GM12878 (cell line): Measurements from ENCODE around the gene KLHDC9. TPM values are rescaled to one million over a fixed set of nuclear protein-coding genes. Genes with fewer than 3 reads are reported as not detected.

Experiments used
- ATAC-seq: fragments of 200-7000 bp; cut with Tn5 transposase; 3 replicates; pipeline ENCODE4 v1.9.1; 2020; ENCODE audit warnings: mild to moderate bottlenecking, moderate library complexity
- BruUV-seq: library from RNA; stranded (reverse); fragments of 400-500 nt; replicated peaks from 2 replicates; lab custom pipeline; 2021; lab: Mats Ljungman, UMichigan
- CTCF ChIA-PET: fragments of 300-600 bp; sonication (Branson Sonifier 250); formaldehyde crosslinking; extraction: SDS; loops from one replicate; lab custom pipeline; 2021; ENCODE audit warnings: inconsistent platforms; lab: Yijun Ruan, JAX
- POLR2A ChIA-PET: fragments of 350-600 bp; formaldehyde crosslinking; extraction: SDS; loops from one replicate; lab custom pipeline; 2021; ENCODE audit warnings: inconsistent platforms; lab: Charles Lee
- RAD21 ChIA-PET: fragments of 300-600 bp; sonication (Branson Sonifier 250); formaldehyde crosslinking; loops from one replicate; lab custom pipeline; 2023; ENCODE audit warnings: antibody characterized with exemption; ENCODE audit not compliant: unreplicated experiment; lab: Charles Lee
- SMC1A ChIA-PET: fragments of 300-600 bp; sonication (Branson Sonifier 250); formaldehyde crosslinking; loops from one replicate; lab custom pipeline; 2023; ENCODE audit not compliant: unreplicated experiment, uncharacterized antibody; lab: Charles Lee
- DNase-seq: peaks from one replicate; pipeline ENCODE4 v3.0.0-alpha.2; 2011; ENCODE audit warnings: low read depth, low spot score
- FAIRE-seq: peaks from 3 replicates; lab custom pipeline; 2011; peaks lifted over from hg19 to GRCh38; lab: Jason Lieb, UNC
- H2AFZ ChIP-seq: 2 replicates; pipeline ENCODE4 v1.6.0; 2011; ENCODE audit warnings: low read depth, low read length, control low read depth; ENCODE audit not compliant: control insufficient read depth
- H3K27ac ChIP-seq: 2 replicates; pipeline ENCODE4 v1.5.1; 2011; ENCODE audit warnings: control low read depth; ENCODE audit not compliant: control insufficient read depth, insufficient read depth
- H3K27me3 ChIP-seq, 2 experiments: replicated peaks in 1 of 2; 2 replicates each; pipeline versions ENCODE4 v1.6.0 to v1.6.1; 2011; ENCODE audit warnings: low read length in 1 of 2; ENCODE audit not compliant: control insufficient read depth in 2 of 2, insufficient read depth in 2 of 2
- H3K36me3 ChIP-seq, 2 experiments: 2 replicates each; pipeline ENCODE4 v1.5.1; 2011; ENCODE audit warnings: low read length in 1 of 2; ENCODE audit not compliant: control insufficient read depth in 2 of 2, insufficient read depth in 2 of 2
- H3K4me1 ChIP-seq: 2 replicates; pipeline ENCODE4 v1.6.1; 2011; ENCODE audit warnings: mild to moderate bottlenecking, low read length, moderate library complexity, mixed read lengths; ENCODE audit not compliant: control insufficient read depth, insufficient read depth
- H3K4me2 ChIP-seq: 2 replicates; pipeline ENCODE4 v1.6.0; 2011; ENCODE audit warnings: control low read depth; ENCODE audit not compliant: control insufficient read depth, insufficient read depth
- H3K4me3 ChIP-seq: fragments of 200-600 bp; sonication (generic); 2 replicates; pipeline ENCODE4 v1.5.1; 2016
- H3K79me2 ChIP-seq: 2 replicates; pipeline ENCODE4 v1.6.0; 2011; ENCODE audit warnings: low read length; ENCODE audit not compliant: control insufficient read depth, insufficient read depth
- H3K9ac ChIP-seq: 2 replicates; pipeline ENCODE4 v1.8.0; 2011; ENCODE audit warnings: low read length, control low read depth, mixed read lengths; ENCODE audit not compliant: control insufficient read depth, insufficient read depth
- H3K9me3 ChIP-seq: replicated peaks from 3 replicates; pipeline ENCODE4 v1.5.1; 2011; ENCODE audit warnings: mild to moderate bottlenecking, low read length; ENCODE audit not compliant: control insufficient read depth, insufficient read depth
- H4K20me1 ChIP-seq: 2 replicates; pipeline ENCODE4 v1.6.0; 2011; ENCODE audit not compliant: control insufficient read depth, insufficient read depth
- ATF7 ChIP-seq: fragments of 450-650 bp; IDR thresholded peaks from 2 replicates; pipeline ENCODE4 v1.6.1; 2016; ENCODE audit warnings: low read depth, mild to moderate bottlenecking
- ETV6 ChIP-seq, 2 experiments: fragments of 450-650 bp in 1 of 2; IDR thresholded peaks in 1 of 2; conservative IDR thresholded peaks in 1 of 2; 2 replicates each; pipeline ENCODE4 v1.6.1; 2014; ENCODE audit warnings: antibody characterized with exemption in 1 of 2, borderline replicate concordance in 1 of 2, low read depth in 1 of 2, mild to moderate bottlenecking in 1 of 2, moderate library complexity in 1 of 2
- HDGF ChIP-seq: fragments of 450-650 bp; IDR thresholded peaks from 2 replicates; pipeline ENCODE4 v1.6.1; 2016; ENCODE audit warnings: antibody characterized with exemption
- IKZF1 ChIP-seq: fragments of 450-650 bp; conservative IDR thresholded peaks from 2 replicates; pipeline ENCODE4 v1.6.1; 2017; ENCODE audit warnings: antibody characterized with exemption, mild to moderate bottlenecking
- MTA2 ChIP-seq: fragments of 450-650 bp; IDR thresholded peaks from 2 replicates; pipeline ENCODE4 v1.6.1; 2016; ENCODE audit warnings: low read depth, mild to moderate bottlenecking, moderate library complexity
- PAX8 ChIP-seq: fragments of 450-650 bp; IDR thresholded peaks from 2 replicates; pipeline ENCODE4 v1.6.1; 2017; ENCODE audit warnings: mild to moderate bottlenecking, moderate library complexity
- RAD21 ChIP-seq: IDR thresholded peaks from 2 replicates; pipeline ENCODE4 v1.6.1; 2011; ENCODE audit warnings: mild to moderate bottlenecking, low read depth, low read length, moderate library complexity; ENCODE audit not compliant: insufficient read depth
- RFX5 ChIP-seq: IDR thresholded peaks from 2 replicates; pipeline ENCODE4 v1.6.1; 2011; ENCODE audit warnings: low read depth, low read length, improper control_type of control experiment
- STAT1 ChIP-seq: fragments of 450-650 bp; conservative IDR thresholded peaks from 2 replicates; pipeline ENCODE4 v1.6.1; 2014; ENCODE audit warnings: antibody characterized with exemption, mild to moderate bottlenecking
- ZNF384 ChIP-seq: IDR thresholded peaks from 2 replicates; pipeline ENCODE4 v1.6.1; 2012; ENCODE audit warnings: low read depth, mild to moderate bottlenecking, low read length, improper control_type of control experiment, borderline replicate concordance
- WGBS: methylation state at CpG from one replicate; pipeline ENCODE4 v1.1.6; 2016; ENCODE audit warnings: low lambda C conversion rate; ENCODE audit not compliant: insufficient replicate concordance, insufficient coverage; ENCODE audit errors: missing lambda C conversion rate; 5-methylcytosine and 5-hydroxymethylcytosine counted together
- in situ Hi-C: fragments of 300-500 bp; cut with MboI; formaldehyde crosslinking; loops from 9 replicates; pipeline ENCODE4 v1.14.3; 2018; ENCODE audit warnings: mixed read lengths
- intact Hi-C: fragments of 100-400 bp; cut with micrococcal nuclease; formaldehyde crosslinking; loops from one replicate; pipeline ENCODE4 v1.14.2; 2022; ENCODE audit not compliant: unreplicated experiment
- polyA plus RNA-seq, 11 experiments: library from polyadenylated mRNA; depleted of rRNA in 4 of 11; unstranded in 6 of 11; stranded (reverse) in 5 of 11; fragments of >200 nt; fragmentation: Nextera tagmentation in 4 of 11; fragmentation: Illumina TruSeq in 1 of 11; extraction: Ambion mirVana in 4 of 11; extraction: Trizol in 1 of 11; gene quantifications; 1 replicate in 1 of 11; 2 replicates in 10 of 11; pipeline versions ENCODE4 v1.2.1 to v1.2.3, GENCODE V29; 2011 to 2016; ENCODE audit warnings: inconsistent platforms in 2 of 11, missing spikeins in 2 of 11, low read depth in 1 of 11
- total RNA-seq, 4 experiments: library from RNA; depleted of rRNA in 3 of 4; stranded (reverse); fragments of >200 nt in 3 of 4; fragmentation: Illumina TruSeq in 1 of 4; extraction: Trizol in 1 of 4; gene quantifications; 2 replicates each; pipeline versions ENCODE4 v1.2.1 to v1.2.3, GENCODE V29; 2013 to 2021
- TF ChIP-seq, protein P1 (sequence below): IDR thresholded peaks from 2 replicates; pipeline ENCODE4 v1.6.1; 2012; ENCODE audit warnings: mild to moderate bottlenecking, low read depth, low read length
- TF ChIP-seq, protein P2 (sequence below), 3 experiments: IDR thresholded peaks in 2 of 3; conservative IDR thresholded peaks in 1 of 3; 2 replicates each; pipeline ENCODE4 v1.5.1; 2011; ENCODE audit warnings: low read depth in 3 of 3, low read length in 3 of 3, mild to moderate bottlenecking in 3 of 3, control low read depth in 2 of 3, moderate library complexity in 2 of 3, inconsistent platforms in 1 of 3, mixed read lengths in 1 of 3; ENCODE audit not compliant: control insufficient read depth in 2 of 3, insufficient read depth in 1 of 3; ENCODE audit errors: extremely low read depth in 1 of 3
- TF ChIP-seq, protein P3 (sequence below): fragments of 450-650 bp; IDR thresholded peaks from 2 replicates; pipeline ENCODE4 v1.6.1; 2017; ENCODE audit warnings: mild to moderate bottlenecking

The KLHDC9 gene
- total and polyA plus RNA-seq, 10 of the 15 experiments (the other 5 are each of a cell fraction or from before 2014, with no cell fraction given): 0.66 to 4.9 (median 2.6) TPM

DNA sequence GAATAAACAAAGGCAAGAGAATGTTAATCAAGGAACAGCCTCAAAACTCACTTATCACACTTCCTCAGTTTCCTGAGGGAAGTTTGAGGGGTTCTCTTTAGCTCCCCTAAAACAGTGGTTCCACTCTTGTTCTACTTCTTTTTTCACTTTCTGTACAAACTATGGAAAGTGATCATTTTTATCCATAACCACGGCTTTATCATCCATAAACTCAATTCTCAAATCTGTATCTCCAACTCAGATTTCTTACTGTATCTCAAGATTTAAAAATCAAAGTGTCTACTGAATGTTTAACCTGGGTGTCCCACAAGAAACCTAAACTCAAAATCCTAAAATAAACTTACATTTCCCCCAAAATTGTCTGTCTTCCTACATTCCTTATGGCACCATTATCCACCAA lies 15.8 kb downstream of the KLHDC9 start:
- 5% methylated on average over 1 of the region's 1 CpG for WGBS
- no peak overlapping the region for H3K4me2 ChIP-seq
- intact Hi-C loops: no loop called here
- H3K79me2 ChIP-seq: peaks cover 85% of the 10 kb centered on the region
- in situ Hi-C loops: no loop called here
- ChIA-PET SMC1A (interaction anchor here (1.0 to 1.7 kb wide), 3 partner anchors 19 to 33 kb away, joined by 3 to 4 read pairs (median 3); no protein-coding TSS in a partner anchor), CTCF (no interaction called here), POLR2A (interaction anchor here (1.0 kb wide), 1 partner anchor 40 kb away, joined by 3 read pairs; the partner anchor contains the start of gene UFC1), RAD21 (no interaction called here)
- no peak for ATAC-seq
- H3K27ac ChIP-seq: no peak overlapping the region
- peaks cover 0 to 2% of the 10 kb centered on the region in 2 experiments; a peak in 1 of 4 replicates for H3K36me3 ChIP-seq
- H3K4me3 ChIP-seq: no peak overlapping the region; the same call in 1 of the 2 replicates
- no peaks in the 10 kb centered on the region for H4K20me1 ChIP-seq
- no peak overlapping the region for H2AFZ ChIP-seq
- FAIRE-seq: no peak
- H3K9me3 ChIP-seq: no peaks in the 10 kb centered on the region
- no peak overlapping the region for H3K9ac ChIP-seq
- TF ChIP-seq MTA2 (no peak), ZNF384 (no peak), IKZF1 (no peak), RAD21 (no peak), RFX5 (no peak), ATF7 (no peak), PAX8 (no peak), HDGF (no peak), STAT1 (no peak), ETV6 (conservative IDR thresholded peaks at IDR 0.05 in 1 of 2, IDR thresholded peaks at IDR 0.05 in 1 of 2; ENCODE audit: borderline replicate concordance in 1 of 2, low read depth in 1 of 2) (no peak)
- TF ChIP-seq, protein P1, sequence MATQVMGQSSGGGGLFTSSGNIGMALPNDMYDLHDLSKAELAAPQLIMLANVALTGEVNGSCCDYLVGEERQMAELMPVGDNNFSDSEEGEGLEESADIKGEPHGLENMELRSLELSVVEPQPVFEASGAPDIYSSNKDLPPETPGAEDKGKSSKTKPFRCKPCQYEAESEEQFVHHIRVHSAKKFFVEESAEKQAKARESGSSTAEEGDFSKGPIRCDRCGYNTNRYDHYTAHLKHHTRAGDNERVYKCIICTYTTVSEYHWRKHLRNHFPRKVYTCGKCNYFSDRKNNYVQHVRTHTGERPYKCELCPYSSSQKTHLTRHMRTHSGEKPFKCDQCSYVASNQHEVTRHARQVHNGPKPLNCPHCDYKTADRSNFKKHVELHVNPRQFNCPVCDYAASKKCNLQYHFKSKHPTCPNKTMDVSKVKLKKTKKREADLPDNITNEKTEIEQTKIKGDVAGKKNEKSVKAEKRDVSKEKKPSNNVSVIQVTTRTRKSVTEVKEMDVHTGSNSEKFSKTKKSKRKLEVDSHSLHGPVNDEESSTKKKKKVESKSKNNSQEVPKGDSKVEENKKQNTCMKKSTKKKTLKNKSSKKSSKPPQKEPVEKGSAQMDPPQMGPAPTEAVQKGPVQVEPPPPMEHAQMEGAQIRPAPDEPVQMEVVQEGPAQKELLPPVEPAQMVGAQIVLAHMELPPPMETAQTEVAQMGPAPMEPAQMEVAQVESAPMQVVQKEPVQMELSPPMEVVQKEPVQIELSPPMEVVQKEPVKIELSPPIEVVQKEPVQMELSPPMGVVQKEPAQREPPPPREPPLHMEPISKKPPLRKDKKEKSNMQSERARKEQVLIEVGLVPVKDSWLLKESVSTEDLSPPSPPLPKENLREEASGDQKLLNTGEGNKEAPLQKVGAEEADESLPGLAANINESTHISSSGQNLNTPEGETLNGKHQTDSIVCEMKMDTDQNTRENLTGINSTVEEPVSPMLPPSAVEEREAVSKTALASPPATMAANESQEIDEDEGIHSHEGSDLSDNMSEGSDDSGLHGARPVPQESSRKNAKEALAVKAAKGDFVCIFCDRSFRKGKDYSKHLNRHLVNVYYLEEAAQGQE: no peak
- TF ChIP-seq, protein P2, sequence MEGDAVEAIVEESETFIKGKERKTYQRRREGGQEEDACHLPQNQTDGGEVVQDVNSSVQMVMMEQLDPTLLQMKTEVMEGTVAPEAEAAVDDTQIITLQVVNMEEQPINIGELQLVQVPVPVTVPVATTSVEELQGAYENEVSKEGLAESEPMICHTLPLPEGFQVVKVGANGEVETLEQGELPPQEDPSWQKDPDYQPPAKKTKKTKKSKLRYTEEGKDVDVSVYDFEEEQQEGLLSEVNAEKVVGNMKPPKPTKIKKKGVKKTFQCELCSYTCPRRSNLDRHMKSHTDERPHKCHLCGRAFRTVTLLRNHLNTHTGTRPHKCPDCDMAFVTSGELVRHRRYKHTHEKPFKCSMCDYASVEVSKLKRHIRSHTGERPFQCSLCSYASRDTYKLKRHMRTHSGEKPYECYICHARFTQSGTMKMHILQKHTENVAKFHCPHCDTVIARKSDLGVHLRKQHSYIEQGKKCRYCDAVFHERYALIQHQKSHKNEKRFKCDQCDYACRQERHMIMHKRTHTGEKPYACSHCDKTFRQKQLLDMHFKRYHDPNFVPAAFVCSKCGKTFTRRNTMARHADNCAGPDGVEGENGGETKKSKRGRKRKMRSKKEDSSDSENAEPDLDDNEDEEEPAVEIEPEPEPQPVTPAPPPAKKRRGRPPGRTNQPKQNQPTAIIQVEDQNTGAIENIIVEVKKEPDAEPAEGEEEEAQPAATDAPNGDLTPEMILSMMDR (IDR thresholded peaks at IDR 0.05 in 2 of 3, conservative IDR thresholded peaks at IDR 0.05 in 1 of 3; ENCODE audit: control insufficient read depth in 2 of 3, extremely low read depth in 1 of 3, insufficient read depth in 1 of 3, low read depth in 3 of 3, low read length in 3 of 3): no peak
- TF ChIP-seq, protein P3, sequence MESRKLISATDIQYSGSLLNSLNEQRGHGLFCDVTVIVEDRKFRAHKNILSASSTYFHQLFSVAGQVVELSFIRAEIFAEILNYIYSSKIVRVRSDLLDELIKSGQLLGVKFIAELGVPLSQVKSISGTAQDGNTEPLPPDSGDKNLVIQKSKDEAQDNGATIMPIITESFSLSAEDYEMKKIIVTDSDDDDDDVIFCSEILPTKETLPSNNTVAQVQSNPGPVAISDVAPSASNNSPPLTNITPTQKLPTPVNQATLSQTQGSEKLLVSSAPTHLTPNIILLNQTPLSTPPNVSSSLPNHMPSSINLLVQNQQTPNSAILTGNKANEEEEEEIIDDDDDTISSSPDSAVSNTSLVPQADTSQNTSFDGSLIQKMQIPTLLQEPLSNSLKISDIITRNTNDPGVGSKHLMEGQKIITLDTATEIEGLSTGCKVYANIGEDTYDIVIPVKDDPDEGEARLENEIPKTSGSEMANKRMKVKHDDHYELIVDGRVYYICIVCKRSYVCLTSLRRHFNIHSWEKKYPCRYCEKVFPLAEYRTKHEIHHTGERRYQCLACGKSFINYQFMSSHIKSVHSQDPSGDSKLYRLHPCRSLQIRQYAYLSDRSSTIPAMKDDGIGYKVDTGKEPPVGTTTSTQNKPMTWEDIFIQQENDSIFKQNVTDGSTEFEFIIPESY: no peak
- DNase-seq: no peak
- H3K4me1 ChIP-seq: peaks cover 3% of the 10 kb centered on the region
- BruUV-seq: no TSS peak
- H3K27me3 ChIP-seq: no peaks in the 10 kb centered on the region
